ENCODE measurements around the gene CLNK. TPM values are rescaled to one million over a fixed set of nuclear protein-coding genes. Genes with fewer than 3 reads are reported as not detected.

The CLNK gene
- total RNA-seq, 2 donors from 2014 or later, result 0.06 TPM; not detected in 1

- intact Hi-C loops (cut with DNase I, micrococcal nuclease), result no loop called here
- ATAC-seq (no peak), DNase-seq (no peak)
These were observed 230.4 kb downstream of the CLNK start for GRCh38 chr4:10454121-10454520.

GRCh38 chr4:10448991-10449390 is 235.6 kb downstream of the CLNK start:
- intact Hi-C loops (cut with DNase I, micrococcal nuclease), result no loop called here
- ATAC-seq, result no peak

GRCh38 chr4:10442976-10443375 is 241.6 kb downstream of the CLNK start:
- ATAC-seq (no peak), DNase-seq (no peak)
- intact Hi-C loops (cut with DNase I, micrococcal nuclease), result no loop called here

More at GRCh38 chr4:10448991-10449390, 235.6 kb downstream of the CLNK start:
- no peak for DNase-seq

- DNase-seq (no peak), ATAC-seq (no peak)
- intact Hi-C loops (cut with DNase I, micrococcal nuclease), result no loop called here
These were observed 243.1 kb downstream of the CLNK start for GRCh38 chr4:10441512-10441911.

- ATAC-seq (no peak), DNase-seq (no peak)
- intact Hi-C loops (cut with DNase I, micrococcal nuclease), result no loop called here
These were observed 245.6 kb downstream of the CLNK start for GRCh38 chr4:10438924-10439323.

GRCh38 chr4:10437735-10438134 is 246.8 kb downstream of the CLNK start:
- intact Hi-C loops (cut with DNase I, micrococcal nuclease), result no loop called here
- ATAC-seq, result no peak
- no peak for DNase-seq

Other genes with a start within 250 kb of the CLNK start
- 10 to 100 TPM; 14.5 to 14.7 TPM for gene ZNF518B, start 227.3 kb downstream of the CLNK start, total RNA-seq

All from left colon (tissue), 2 donors.